Brain microvascular endothelial cell (primary cell): ENCODE measurements around the gene ITPKC.

Source experiments
- DNase-seq: peaks from one replicate; pipeline ENCODE4 v3.0.0-alpha.2; 2020
- H3K27ac ChIP-seq: fragments of 250-450 bp; sonication (Bioruptor Pico); 2 replicates; pipeline ENCODE4 v1.5.1; 2020; ENCODE audit warnings: mild to moderate bottlenecking, moderate library complexity
- H3K27me3 ChIP-seq: fragments of 250-450 bp; sonication (Bioruptor Pico); replicated peaks from 2 replicates; pipeline ENCODE4 v1.5.1; 2020; ENCODE audit warnings: mild to moderate bottlenecking
- H3K36me3 ChIP-seq: fragments of 250-450 bp; sonication (Bioruptor Pico); replicated peaks from 2 replicates; pipeline ENCODE4 v1.5.1; 2020; ENCODE audit warnings: mild to moderate bottlenecking
- H3K4me3 ChIP-seq: 2 replicates; pipeline ENCODE4 v1.5.1; 2011; ENCODE audit warnings: low read depth, mild to moderate bottlenecking, control low read depth, low read length, moderate library complexity
- CTCF ChIP-seq: IDR thresholded peaks from 2 replicates; pipeline ENCODE4 v1.5.1; 2011; ENCODE audit warnings: low read depth, mild to moderate bottlenecking, moderate library complexity, low read length, control low read depth, inconsistent platforms; ENCODE audit errors: missing control alignments
- in situ Hi-C: cut with HindIII; loops from 2 replicates; pipeline ENCODE4 v1.10.0; 2017; ENCODE audit warnings: low sequenced_read_pairs, low pct_ligation_motif_present

ITPKC gene

DNA sequence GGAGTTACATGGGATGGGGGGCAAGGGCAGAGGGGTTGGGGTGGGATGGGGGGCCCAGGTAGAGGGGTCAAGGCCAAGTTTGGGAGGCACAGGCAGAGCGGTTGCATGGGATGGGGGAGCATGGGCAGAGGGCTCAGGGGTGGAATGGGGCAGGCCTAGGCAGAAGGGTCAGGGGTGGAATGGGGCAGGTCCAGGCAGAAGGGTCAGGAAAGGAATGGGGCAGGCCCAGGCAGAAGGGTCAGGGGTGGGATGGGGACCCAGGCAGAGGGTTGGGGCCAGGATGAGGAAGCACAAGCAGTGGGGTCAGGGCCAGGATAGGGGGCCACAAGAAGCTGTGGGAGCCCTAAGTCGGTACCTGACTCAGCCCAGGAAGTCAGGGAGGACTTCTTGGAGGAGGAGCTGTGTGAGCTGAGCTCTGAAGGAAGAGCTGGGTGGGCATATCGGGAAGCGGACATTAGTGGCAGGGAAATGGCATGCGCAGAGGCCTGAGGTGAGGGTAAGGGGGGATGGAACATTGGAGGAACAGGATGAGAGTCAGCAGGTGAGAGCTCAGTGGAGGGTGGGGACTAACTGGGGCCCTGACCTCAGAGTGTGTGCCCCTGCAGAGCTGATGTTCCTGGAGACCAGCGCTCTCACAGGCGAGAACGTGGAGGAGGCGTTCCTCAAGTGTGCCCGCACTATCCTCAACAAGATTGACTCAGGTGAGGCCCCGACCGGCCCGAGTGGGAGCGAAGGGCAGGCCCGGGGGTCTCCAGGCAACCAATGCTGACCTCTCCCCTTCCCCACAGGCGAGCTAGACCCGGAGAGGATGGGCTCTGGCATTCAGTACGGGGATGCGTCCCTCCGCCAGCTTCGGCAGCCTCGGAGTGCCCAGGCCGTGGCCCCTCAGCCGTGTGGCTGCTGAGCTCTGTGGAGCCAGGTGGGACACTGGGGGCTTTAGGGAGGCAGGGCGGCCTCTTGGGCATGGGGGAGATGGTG lies 69.4 kb downstream of the ITPKC start:
- TF ChIP-seq CTCF = no peak
- Histone ChIP-seq H3K36me3 (no peaks in the 10 kb centered on the region), H3K27ac (no peak overlapping the region), H3K27me3 (no peaks in the 10 kb centered on the region), H3K4me3 (no peak overlapping the region)
- DNase-seq = no peak
- in situ Hi-C loops = no loop called here
